Liver (tissue), 9 donors: Measurements from ENCODE around the gene IGLON5. TPM values are rescaled to one million over a fixed set of nuclear protein-coding genes. Genes with fewer than 3 reads are reported as not detected.

Experiments
- DNase-seq: peaks from one replicate; pipeline ENCODE4 v3.0.0-alpha.2; 2017; ENCODE audit warnings: low spot score
- H3K27ac ChIP-seq, 2 donors: one replicate each; pipeline ENCODE4 v1.7.0; 2013; ENCODE audit warnings: inconsistent platforms in 2 of 2, low read length in 2 of 2, control low read depth in 1 of 2, low read depth in 1 of 2, mild to moderate bottlenecking in 1 of 2
- H3K27me3 ChIP-seq, 4 donors: one replicate each; pipeline versions ENCODE4 v1.6.1 to v1.7.0; 2013; ENCODE audit warnings: low read length in 3 of 4, inconsistent platforms in 1 of 4, mild to moderate bottlenecking in 1 of 4, moderate library complexity in 1 of 4; ENCODE audit not compliant: control insufficient read depth in 4 of 4, insufficient read depth in 4 of 4
- H3K36me3 ChIP-seq, 4 donors: one replicate each; pipeline versions ENCODE4 v1.6.1 to v1.7.0; 2013; ENCODE audit warnings: low read length in 3 of 4, mild to moderate bottlenecking in 3 of 4, low read depth in 1 of 4, moderate library complexity in 1 of 4; ENCODE audit not compliant: control insufficient read depth in 4 of 4, insufficient read depth in 3 of 4
- H3K4me1 ChIP-seq, 4 donors: one replicate each; pipeline versions ENCODE4 v1.6.1 to v1.7.0; 2013; ENCODE audit warnings: low read length in 3 of 4, mild to moderate bottlenecking in 3 of 4, moderate library complexity in 1 of 4; ENCODE audit not compliant: control insufficient read depth in 4 of 4, insufficient read depth in 4 of 4
- H3K4me3 ChIP-seq, 3 donors: one replicate each; pipeline versions ENCODE4 v1.6.1 to v1.7.0; 2013; ENCODE audit warnings: low read length in 3 of 3, control low read depth in 1 of 3, low read depth in 1 of 3, mild to moderate bottlenecking in 1 of 3
- H3K9ac ChIP-seq, 2 donors: one replicate each; pipeline ENCODE4 v1.7.0; 2013; ENCODE audit warnings: low read length in 2 of 2, mild to moderate bottlenecking in 2 of 2, moderate library complexity in 2 of 2, control low read depth in 1 of 2, low read depth in 1 of 2
- H3K9me3 ChIP-seq, 4 donors: one replicate each; pipeline versions ENCODE4 v1.6.1 to v1.7.0; 2013; ENCODE audit warnings: low read length in 3 of 4; ENCODE audit not compliant: control insufficient read depth in 4 of 4
- EGR1 ChIP-seq, 2 donors: IDR thresholded peaks; 2 replicates each; pipeline ENCODE4 v1.6.1; 2016 to 2018; ENCODE audit warnings: antibody characterized with exemption in 2 of 2, low read depth in 2 of 2
- FOXA1 ChIP-seq: IDR thresholded peaks from 2 replicates; pipeline ENCODE4 v1.6.1; 2016; ENCODE audit warnings: antibody characterized with exemption
- FOXA2 ChIP-seq: IDR thresholded peaks from 2 replicates; pipeline ENCODE4 v1.6.1; 2016; ENCODE audit warnings: antibody characterized with exemption
- GABPA ChIP-seq, 2 donors: IDR thresholded peaks in 1 of 2; conservative IDR thresholded peaks in 1 of 2; 2 replicates each; pipeline ENCODE4 v1.6.1; 2016; ENCODE audit warnings: antibody characterized with exemption in 2 of 2, mild to moderate bottlenecking in 1 of 2, moderate library complexity in 1 of 2
- HNF4A ChIP-seq, 2 donors: conservative IDR thresholded peaks; 2 replicates each; pipeline ENCODE4 v1.6.1; 2016; ENCODE audit warnings: antibody characterized with exemption in 2 of 2, mild to moderate bottlenecking in 2 of 2
- HNF4G ChIP-seq: IDR thresholded peaks from 2 replicates; pipeline ENCODE4 v1.6.1; 2016; ENCODE audit warnings: antibody characterized with exemption
- JUND ChIP-seq, 2 donors: IDR thresholded peaks; 2 replicates each; pipeline ENCODE4 v1.6.1; 2016; ENCODE audit warnings: antibody characterized with exemption in 2 of 2
- NR2F2 ChIP-seq: IDR thresholded peaks from 2 replicates; pipeline ENCODE4 v1.6.1; 2016; ENCODE audit warnings: antibody characterized with exemption
- RAD21 ChIP-seq, 2 donors: IDR thresholded peaks; 2 replicates each; pipeline ENCODE4 v1.6.1; 2016; ENCODE audit warnings: antibody characterized with exemption in 2 of 2, mild to moderate bottlenecking in 2 of 2
- RXRA ChIP-seq, 2 donors: IDR thresholded peaks; 2 replicates each; pipeline ENCODE4 v1.6.1; 2017 to 2018; ENCODE audit warnings: antibody characterized with exemption in 2 of 2, mild to moderate bottlenecking in 1 of 2
- SP1 ChIP-seq: IDR thresholded peaks from 2 replicates; pipeline ENCODE4 v1.6.1; 2018; ENCODE audit warnings: antibody characterized with exemption, mild to moderate bottlenecking
- TAF1 ChIP-seq: conservative IDR thresholded peaks from 2 replicates; pipeline ENCODE4 v1.6.1; 2016; ENCODE audit warnings: antibody characterized with exemption, mild to moderate bottlenecking
- YY1 ChIP-seq: IDR thresholded peaks from 2 replicates; pipeline ENCODE4 v1.6.1; 2016; ENCODE audit warnings: antibody characterized with exemption, mild to moderate bottlenecking
- WGBS: extraction: QIAGEN DNeasy Blood & Tissue Kit; methylation state at CpG from one replicate; pipeline ENCODE4 v1.1.7; 2013; 5-methylcytosine and 5-hydroxymethylcytosine counted together
- polyA plus RNA-seq, 2 donors: library from polyadenylated mRNA; stranded (reverse) in 1 of 2; unstranded in 1 of 2; fragments of 200-250 nt in 1 of 2; fragments of >200 nt in 1 of 2; fragmentation: Nextera tagmentation in 1 of 2; extraction: Ambion mirVana in 1 of 2; gene quantifications; one replicate each; pipeline versions ENCODE4 v1.2.1 to v1.2.3, GENCODE V29; 2013 to 2015
- total RNA-seq, 2 donors: library from RNA; depleted of rRNA; stranded (reverse); fragments of >200 nt; gene quantifications; one replicate each; pipeline ENCODE4 v1.2.3, GENCODE V29; 2014
- TF ChIP-seq, protein P1 (sequence below): IDR thresholded peaks from 2 replicates; pipeline ENCODE4 v1.6.1; 2016; ENCODE audit warnings: antibody characterized with exemption, mild to moderate bottlenecking
- TF ChIP-seq, protein P2 (sequence below): IDR thresholded peaks from 2 replicates; pipeline ENCODE4 v1.6.1; 2016; ENCODE audit warnings: antibody characterized with exemption
- TF ChIP-seq, protein P3 (sequence below): IDR thresholded peaks from 2 replicates; pipeline ENCODE4 v1.6.1; 2016; ENCODE audit warnings: antibody characterized with exemption
- TF ChIP-seq, protein P4 (sequence below): fragments of 150-350 bp; IDR thresholded peaks from 2 replicates; pipeline ENCODE4 v1.5.1; 2017; ENCODE audit warnings: improper control_type of control experiment, low read depth, low read length; ENCODE audit not compliant: missing input control
- donor health status: healthy.
- donor health status: healthy.
- donor health status: healthy.
- donor health status: healthy.
- donor health status: healthy.

The IGLON5 gene
- total and polyA plus RNA-seq, 4 donors: 0.25 to 0.46 (median 0.25) TPM; not detected in 1

DNA sequence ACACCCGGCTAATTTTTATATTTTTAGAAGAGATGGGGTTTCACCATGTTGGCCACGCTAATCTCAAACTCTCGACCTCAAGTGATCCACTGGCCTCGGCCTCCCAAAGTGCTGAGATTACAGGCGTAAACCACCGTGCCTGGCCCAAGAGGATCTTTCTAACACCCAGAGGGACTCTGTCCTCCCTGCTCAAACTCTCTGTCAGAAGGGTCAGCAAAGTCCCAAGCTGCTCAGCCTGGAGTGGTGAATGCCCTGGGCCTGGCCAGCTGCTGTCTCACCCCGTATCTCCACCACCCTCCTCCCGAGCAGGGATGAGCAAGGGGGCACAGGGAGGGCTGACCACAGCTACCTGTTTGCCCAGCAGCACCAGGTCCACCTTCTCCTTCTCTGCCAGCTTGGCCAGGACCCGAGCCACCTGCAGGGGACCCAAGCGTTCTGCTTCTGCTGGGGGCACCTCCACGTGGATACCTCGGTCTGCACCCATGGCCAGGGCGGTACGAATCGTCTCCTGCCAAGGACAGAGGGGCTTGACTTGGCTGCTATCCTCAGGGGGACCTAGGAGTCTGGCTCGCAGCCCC is 41.4 kb downstream of the IGLON5 start:
- Histone ChIP-seq H3K36me3 (peaks cover 8 to 21% (median 18%) of the 10 kb centered on the region in 4 donors), H3K9ac (no peak overlapping the region), H3K27ac (no peak overlapping the region)

DNA sequence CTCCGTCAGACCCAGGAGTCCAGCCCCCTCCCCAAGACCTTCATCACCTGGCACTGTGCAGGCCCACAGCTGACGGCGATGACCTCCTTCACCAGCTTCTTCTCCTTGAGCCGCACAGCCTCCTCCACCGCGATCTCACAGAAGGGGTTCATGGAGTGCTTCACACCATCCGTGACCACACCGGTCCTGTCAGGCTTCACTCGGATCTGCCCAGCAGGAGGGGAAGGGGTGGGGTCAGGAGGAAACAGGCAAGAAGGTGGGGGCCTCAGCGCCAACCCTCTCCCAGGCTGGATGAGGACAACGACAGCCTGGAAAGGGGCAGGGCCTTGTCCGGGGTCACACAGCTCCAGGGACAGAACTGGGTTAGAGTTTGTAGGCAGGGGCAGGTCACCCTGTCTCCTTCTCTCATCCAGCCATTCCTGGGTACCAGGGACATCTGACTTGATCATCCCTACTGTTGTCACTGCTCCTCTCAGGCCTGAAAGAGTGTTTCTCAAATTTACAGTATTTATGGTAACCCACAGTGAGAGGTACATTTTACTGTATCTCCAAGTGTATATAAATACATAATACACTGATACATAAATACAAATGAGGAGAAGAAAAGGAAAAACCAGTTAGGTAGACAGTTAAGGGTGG is 42.8 kb downstream of the IGLON5 start:
- no peaks in the 10 kb centered on the region for H3K9me3 ChIP-seq
- DNase-seq: no peak
- no peak overlapping the region for H3K27ac ChIP-seq
- WGBS: 84% methylated on average over 12 of the region's 12 CpGs
- H3K36me3 ChIP-seq: peaks cover 8 to 18% (median 16%) of the 10 kb centered on the region in 4 donors
- H3K9ac ChIP-seq: no peak overlapping the region
- H3K4me1 ChIP-seq: peaks cover 13 to 41% (median 27%) of the 10 kb centered on the region in 4 donors
- H3K4me3 ChIP-seq: no peak overlapping the region
- no peaks in the 10 kb centered on the region for H3K27me3 ChIP-seq
- TF ChIP-seq HNF4A (conservative IDR thresholded peaks at IDR 0.05): no peak
- TF ChIP-seq SP1: no peak
- no peak for TF ChIP-seq JUND (IDR thresholded peaks at IDR 0.05)
- no peak for TF ChIP-seq EGR1 (IDR thresholded peaks at IDR 0.05; ENCODE audit: low read depth in 2 of 2)
- TF ChIP-seq, protein P1, sequence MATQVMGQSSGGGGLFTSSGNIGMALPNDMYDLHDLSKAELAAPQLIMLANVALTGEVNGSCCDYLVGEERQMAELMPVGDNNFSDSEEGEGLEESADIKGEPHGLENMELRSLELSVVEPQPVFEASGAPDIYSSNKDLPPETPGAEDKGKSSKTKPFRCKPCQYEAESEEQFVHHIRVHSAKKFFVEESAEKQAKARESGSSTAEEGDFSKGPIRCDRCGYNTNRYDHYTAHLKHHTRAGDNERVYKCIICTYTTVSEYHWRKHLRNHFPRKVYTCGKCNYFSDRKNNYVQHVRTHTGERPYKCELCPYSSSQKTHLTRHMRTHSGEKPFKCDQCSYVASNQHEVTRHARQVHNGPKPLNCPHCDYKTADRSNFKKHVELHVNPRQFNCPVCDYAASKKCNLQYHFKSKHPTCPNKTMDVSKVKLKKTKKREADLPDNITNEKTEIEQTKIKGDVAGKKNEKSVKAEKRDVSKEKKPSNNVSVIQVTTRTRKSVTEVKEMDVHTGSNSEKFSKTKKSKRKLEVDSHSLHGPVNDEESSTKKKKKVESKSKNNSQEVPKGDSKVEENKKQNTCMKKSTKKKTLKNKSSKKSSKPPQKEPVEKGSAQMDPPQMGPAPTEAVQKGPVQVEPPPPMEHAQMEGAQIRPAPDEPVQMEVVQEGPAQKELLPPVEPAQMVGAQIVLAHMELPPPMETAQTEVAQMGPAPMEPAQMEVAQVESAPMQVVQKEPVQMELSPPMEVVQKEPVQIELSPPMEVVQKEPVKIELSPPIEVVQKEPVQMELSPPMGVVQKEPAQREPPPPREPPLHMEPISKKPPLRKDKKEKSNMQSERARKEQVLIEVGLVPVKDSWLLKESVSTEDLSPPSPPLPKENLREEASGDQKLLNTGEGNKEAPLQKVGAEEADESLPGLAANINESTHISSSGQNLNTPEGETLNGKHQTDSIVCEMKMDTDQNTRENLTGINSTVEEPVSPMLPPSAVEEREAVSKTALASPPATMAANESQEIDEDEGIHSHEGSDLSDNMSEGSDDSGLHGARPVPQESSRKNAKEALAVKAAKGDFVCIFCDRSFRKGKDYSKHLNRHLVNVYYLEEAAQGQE: no peak
- no peak for TF ChIP-seq FOXA2
- no peak for TF ChIP-seq TAF1
- no peak for TF ChIP-seq NR2F2
- no peak for TF ChIP-seq HNF4G
- no peak for TF ChIP-seq YY1
- no peak for TF ChIP-seq GABPA (IDR thresholded peaks at IDR 0.05 in 1 of 2, conservative IDR thresholded peaks at IDR 0.05 in 1 of 2)
- TF ChIP-seq, protein P2, sequence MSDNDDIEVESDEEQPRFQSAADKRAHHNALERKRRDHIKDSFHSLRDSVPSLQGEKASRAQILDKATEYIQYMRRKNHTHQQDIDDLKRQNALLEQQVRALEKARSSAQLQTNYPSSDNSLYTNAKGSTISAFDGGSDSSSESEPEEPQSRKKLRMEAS: no peak

More for the DNA sequence above, 41.4 kb downstream of the IGLON5 start:
- Histone ChIP-seq H3K4me3 (no peak overlapping the region), H3K9me3 (no peaks in the 10 kb centered on the region), H3K4me1 (peaks cover 11 to 44% (median 24%) of the 10 kb centered on the region in 4 donors), H3K27me3 (no peaks in the 10 kb centered on the region)
- DNase-seq: no peak
- TF ChIP-seq GABPA (IDR thresholded peaks at IDR 0.05 in 1 of 2, conservative IDR thresholded peaks at IDR 0.05 in 1 of 2) (no peak), RAD21 (IDR thresholded peaks at IDR 0.05) (no peak), RXRA (IDR thresholded peaks at IDR 0.05) (no peak), FOXA1 (no peak), NR2F2 (no peak), YY1 (no peak), SP1 (no peak), FOXA2 (no peak), EGR1 (IDR thresholded peaks at IDR 0.05; ENCODE audit: low read depth in 2 of 2) (no peak)
- TF ChIP-seq, protein P3, sequence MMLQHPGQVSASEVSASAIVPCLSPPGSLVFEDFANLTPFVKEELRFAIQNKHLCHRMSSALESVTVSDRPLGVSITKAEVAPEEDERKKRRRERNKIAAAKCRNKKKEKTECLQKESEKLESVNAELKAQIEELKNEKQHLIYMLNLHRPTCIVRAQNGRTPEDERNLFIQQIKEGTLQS: no peak
- TF ChIP-seq, protein P1: no peak
- TF ChIP-seq, protein P4, sequence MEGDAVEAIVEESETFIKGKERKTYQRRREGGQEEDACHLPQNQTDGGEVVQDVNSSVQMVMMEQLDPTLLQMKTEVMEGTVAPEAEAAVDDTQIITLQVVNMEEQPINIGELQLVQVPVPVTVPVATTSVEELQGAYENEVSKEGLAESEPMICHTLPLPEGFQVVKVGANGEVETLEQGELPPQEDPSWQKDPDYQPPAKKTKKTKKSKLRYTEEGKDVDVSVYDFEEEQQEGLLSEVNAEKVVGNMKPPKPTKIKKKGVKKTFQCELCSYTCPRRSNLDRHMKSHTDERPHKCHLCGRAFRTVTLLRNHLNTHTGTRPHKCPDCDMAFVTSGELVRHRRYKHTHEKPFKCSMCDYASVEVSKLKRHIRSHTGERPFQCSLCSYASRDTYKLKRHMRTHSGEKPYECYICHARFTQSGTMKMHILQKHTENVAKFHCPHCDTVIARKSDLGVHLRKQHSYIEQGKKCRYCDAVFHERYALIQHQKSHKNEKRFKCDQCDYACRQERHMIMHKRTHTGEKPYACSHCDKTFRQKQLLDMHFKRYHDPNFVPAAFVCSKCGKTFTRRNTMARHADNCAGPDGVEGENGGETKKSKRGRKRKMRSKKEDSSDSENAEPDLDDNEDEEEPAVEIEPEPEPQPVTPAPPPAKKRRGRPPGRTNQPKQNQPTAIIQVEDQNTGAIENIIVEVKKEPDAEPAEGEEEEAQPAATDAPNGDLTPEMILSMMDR: no peak
- 95% methylated on average over 16 of the region's 16 CpGs for WGBS
